ENCODE data around the gene C1QA.

The C1QA gene

GRCh38 chr1:22643381-22643780 lies 7.0 kb downstream of the C1QA start, which contains the start of gene C1QC:
Gene C1QC, plus strand, starts transcription at chr1:22643633. Its CDS starts 391 bp downstream, at chr1:22644024.
- Mint-ChIP-seq H3K36me3 (ENCODE audit: low read depth) (no peaks in the 10 kb centered on the region), H3K4me1 (ENCODE audit: low read depth) (no peaks in the 10 kb centered on the region), H3K27me3 (ENCODE audit: low read depth) (no peaks in the 10 kb centered on the region), H3K4me3 (no peak within 1 kb of the TSS), H3K27ac (no peak within 1 kb of the TSS), H3K9me3 (no peaks in the 10 kb centered on the region)

GRCh38 chr1:22643928-22644327 lies 7.5 kb downstream of the C1QA start:
- no peaks in the 10 kb centered on the region for H3K9me3 Mint-ChIP-seq
- no peak overlapping the region for H3K27ac Mint-ChIP-seq
- H3K36me3 Mint-ChIP-seq (ENCODE audit: low read depth), result no peaks in the 10 kb centered on the region
- H3K4me3 Mint-ChIP-seq, result no peak overlapping the region
- H3K27me3 Mint-ChIP-seq (ENCODE audit: low read depth), result no peaks in the 10 kb centered on the region
- no peaks in the 10 kb centered on the region for H3K4me1 Mint-ChIP-seq (ENCODE audit: low read depth)

GRCh38 chr1:22645931-22646330 lies 9.5 kb downstream of the C1QA start:
- Mint-ChIP-seq H3K36me3 (ENCODE audit: low read depth) (no peaks in the 10 kb centered on the region), H3K4me3 (no peak overlapping the region), H3K27ac (no peak overlapping the region), H3K27me3 (ENCODE audit: low read depth) (no peaks in the 10 kb centered on the region), H3K4me1 (ENCODE audit: low read depth) (no peaks in the 10 kb centered on the region), H3K9me3 (no peaks in the 10 kb centered on the region)

DNA sequence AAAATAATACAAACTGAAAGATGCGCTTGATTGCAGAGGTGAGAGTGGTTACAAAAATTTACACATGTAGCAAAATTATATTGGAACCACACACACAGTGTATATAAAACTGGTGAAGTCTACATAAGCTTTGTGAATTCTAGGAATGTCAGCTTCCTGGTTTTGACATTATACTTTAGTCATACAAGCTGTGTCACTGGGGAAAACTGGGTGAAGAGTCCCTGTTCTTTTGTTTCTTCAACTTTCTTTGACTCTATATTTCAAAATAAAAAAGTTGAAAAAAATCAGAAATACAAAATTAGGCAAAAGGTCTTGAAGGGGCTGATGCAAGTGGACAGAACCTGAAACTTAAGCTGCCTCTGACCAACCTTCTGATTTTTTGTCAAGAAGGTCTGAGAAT lies 10.0 kb downstream of the C1QA start:
- Mint-ChIP-seq H3K27ac (no peak overlapping the region), H3K9me3 (no peaks in the 10 kb centered on the region), H3K36me3 (ENCODE audit: low read depth) (no peaks in the 10 kb centered on the region), H3K4me3 (no peak overlapping the region), H3K27me3 (ENCODE audit: low read depth) (no peaks in the 10 kb centered on the region), H3K4me1 (ENCODE audit: low read depth) (no peaks in the 10 kb centered on the region)

GRCh38 chr1:22650089-22650693 lies 13.8 kb downstream of the C1QA start:
- Mint-ChIP-seq H3K4me3 (no peak overlapping the region), H3K4me1 (ENCODE audit: low read depth) (no peaks in the 10 kb centered on the region), H3K36me3 (ENCODE audit: low read depth) (no peaks in the 10 kb centered on the region), H3K27me3 (ENCODE audit: low read depth) (no peaks in the 10 kb centered on the region), H3K9me3 (no peaks in the 10 kb centered on the region), H3K27ac (no peak overlapping the region)

DNA sequence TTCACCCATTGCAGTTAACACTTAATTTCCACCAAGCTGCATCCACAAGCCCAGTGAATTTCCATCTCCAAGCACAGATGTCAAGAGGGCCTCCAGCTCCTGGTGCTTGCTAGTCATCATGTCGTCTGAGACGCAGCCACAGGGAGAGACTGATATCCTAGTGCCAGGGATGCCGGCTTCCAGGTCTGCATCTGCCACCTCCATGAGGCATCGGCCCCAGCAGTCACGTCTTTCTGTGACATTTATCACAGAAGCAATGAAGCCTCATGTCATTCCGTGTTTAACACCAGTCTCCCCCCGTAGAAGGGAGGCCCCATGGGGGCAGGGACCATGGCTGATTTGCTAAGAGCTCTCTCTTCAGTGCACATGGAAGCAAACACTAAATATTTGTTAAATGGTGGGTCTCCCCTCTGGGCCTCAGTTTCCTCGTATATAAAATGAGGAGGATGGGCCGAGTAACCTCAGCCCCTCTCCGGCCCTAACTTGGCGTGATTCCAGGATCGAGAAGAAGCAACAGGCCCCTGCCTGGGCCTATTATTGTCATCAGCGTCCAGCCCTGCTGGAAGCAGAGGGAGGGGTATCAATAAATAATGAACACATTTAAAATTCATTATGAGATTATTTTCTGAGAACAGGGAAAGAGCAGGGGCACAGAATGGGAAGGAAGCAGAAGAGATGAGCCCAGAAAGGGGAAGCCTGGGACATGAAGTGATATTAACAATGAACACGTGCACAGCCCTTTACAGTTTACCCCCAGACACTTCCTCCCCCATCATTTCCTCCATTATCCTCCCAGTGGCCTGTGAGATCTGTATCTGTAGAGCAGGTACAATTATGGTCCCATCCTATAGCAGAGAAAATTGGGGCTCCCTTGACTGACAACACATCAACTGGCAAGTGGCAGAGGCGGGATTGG lies 15.8 kb downstream of the C1QA start:
- Mint-ChIP-seq H3K36me3 (ENCODE audit: low read depth) (no peaks in the 10 kb centered on the region), H3K9me3 (no peaks in the 10 kb centered on the region), H3K27ac (no peak overlapping the region), H3K27me3 (ENCODE audit: low read depth) (no peaks in the 10 kb centered on the region), H3K4me3 (no peak overlapping the region), H3K4me1 (ENCODE audit: low read depth) (no peaks in the 10 kb centered on the region)

DNA sequence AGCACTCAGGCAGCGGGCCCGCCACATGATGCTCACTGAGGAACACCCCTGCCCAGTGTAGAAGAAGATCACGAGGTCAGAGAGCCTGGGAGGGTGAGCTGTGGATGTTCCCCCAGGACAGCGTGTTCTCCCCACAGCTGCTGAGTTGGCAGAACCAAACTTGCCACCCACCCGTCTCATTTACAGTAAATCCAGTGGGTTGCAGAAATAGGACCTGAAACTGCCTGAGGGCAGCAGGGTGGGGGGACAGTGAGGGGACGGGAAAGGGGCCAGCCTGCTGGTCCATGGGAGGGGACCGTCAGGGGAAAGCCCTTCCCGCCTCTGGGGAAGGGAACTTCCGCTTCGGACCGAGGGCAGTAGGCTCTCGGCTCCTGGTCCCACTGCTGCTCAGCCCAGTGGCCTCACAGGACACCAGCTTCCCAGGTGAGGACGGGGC lies 16.5 kb downstream of the C1QA start, which contains the start of gene C1QB:
Gene C1QB, plus strand, starts transcription at position 356 of the 436 bp plus-strand sequence. CDS start 6,227 bp downstream, outside the sequence.
- no peaks in the 10 kb centered on the region for H3K27me3 Mint-ChIP-seq (ENCODE audit: low read depth)
- no peak within 1 kb of the TSS for H3K27ac Mint-ChIP-seq
- no peaks in the 10 kb centered on the region for H3K4me1 Mint-ChIP-seq (ENCODE audit: low read depth)
- no peaks in the 10 kb centered on the region for H3K9me3 Mint-ChIP-seq
- no peak within 1 kb of the TSS for H3K4me3 Mint-ChIP-seq
- H3K36me3 Mint-ChIP-seq (ENCODE audit: low read depth), result no peaks in the 10 kb centered on the region

GRCh38 chr1:22654692-22655091 lies 18.3 kb downstream of the C1QA start:
- no peak overlapping the region for H3K4me3 Mint-ChIP-seq
- H3K27me3 Mint-ChIP-seq (ENCODE audit: low read depth), result no peaks in the 10 kb centered on the region
- H3K27ac Mint-ChIP-seq, result no peak overlapping the region
- no peaks in the 10 kb centered on the region for H3K36me3 Mint-ChIP-seq (ENCODE audit: low read depth)
- no peaks in the 10 kb centered on the region for H3K9me3 Mint-ChIP-seq
- no peaks in the 10 kb centered on the region for H3K4me1 Mint-ChIP-seq (ENCODE audit: low read depth)

DNA sequence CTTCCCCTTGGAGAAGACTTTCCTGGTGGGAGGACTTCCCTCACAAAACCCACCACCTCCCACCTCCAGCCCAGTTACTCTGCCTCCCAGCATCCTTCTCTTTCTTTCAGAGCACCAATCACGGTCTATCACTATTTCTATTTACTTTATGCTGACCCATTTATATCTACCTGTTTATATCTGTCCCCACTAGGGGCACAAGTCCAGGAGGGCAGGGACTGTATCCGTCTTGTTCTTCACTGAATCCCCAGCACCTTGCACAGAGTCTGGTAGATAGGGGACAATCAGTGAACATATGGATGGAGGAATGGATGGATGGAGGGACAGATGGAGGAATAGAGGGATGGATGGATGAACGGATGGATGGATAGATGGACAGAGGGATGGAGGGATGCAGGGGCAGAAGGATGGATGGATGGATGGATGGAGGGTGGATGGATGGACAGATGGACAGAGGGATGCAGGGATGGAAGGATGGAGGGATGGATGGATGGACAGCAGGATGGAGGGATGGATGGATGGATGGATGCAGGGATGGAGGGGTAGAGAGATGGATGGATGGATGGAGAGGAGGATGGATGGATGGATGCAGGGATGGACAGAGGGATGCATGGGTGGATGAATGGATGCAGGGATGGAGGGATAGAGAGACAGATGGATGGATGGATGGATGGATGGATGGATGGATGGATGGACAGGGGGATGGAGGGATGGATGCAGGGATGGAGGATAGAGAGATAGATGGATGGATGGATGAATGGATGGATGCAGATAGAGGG lies 22.1 kb downstream of the C1QA start:
- Mint-ChIP-seq H3K36me3 (ENCODE audit: low read depth) (no peaks in the 10 kb centered on the region), H3K4me3 (no peak overlapping the region), H3K27ac (no peak overlapping the region), H3K9me3 (no peaks in the 10 kb centered on the region), H3K4me1 (ENCODE audit: low read depth) (no peaks in the 10 kb centered on the region), H3K27me3 (ENCODE audit: low read depth) (no peaks in the 10 kb centered on the region)

DNA sequence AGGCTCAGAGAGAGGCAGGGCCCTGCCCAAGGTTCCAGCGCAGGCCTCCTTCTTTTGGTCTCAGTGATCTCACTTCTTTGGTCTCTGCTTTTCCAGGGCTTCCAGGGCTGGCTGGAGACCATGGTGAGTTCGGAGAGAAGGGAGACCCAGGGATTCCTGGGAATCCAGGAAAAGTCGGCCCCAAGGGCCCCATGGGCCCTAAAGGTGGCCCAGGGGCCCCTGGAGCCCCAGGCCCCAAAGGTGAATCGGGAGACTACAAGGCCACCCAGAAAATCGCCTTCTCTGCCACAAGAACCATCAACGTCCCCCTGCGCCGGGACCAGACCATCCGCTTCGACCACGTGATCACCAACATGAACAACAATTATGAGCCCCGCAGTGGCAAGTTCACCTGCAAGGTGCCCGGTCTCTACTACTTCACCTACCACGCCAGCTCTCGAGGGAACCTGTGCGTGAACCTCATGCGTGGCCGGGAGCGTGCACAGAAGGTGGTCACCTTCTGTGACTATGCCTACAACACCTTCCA lies 24.4 kb downstream of the C1QA start:
- H3K36me3 Mint-ChIP-seq (ENCODE audit: low read depth), result no peaks in the 10 kb centered on the region
- no peaks in the 10 kb centered on the region for H3K4me1 Mint-ChIP-seq (ENCODE audit: low read depth)
- H3K4me3 Mint-ChIP-seq, result no peak overlapping the region
- H3K27ac Mint-ChIP-seq, result no peak overlapping the region
- H3K27me3 Mint-ChIP-seq (ENCODE audit: low read depth), result no peaks in the 10 kb centered on the region
- H3K9me3 Mint-ChIP-seq, result no peaks in the 10 kb centered on the region

GRCh38 chr1:22661880-22662279 lies 25.5 kb downstream of the C1QA start:
- H3K9me3 Mint-ChIP-seq, result no peaks in the 10 kb centered on the region
- H3K27me3 Mint-ChIP-seq (ENCODE audit: low read depth), result no peaks in the 10 kb centered on the region
- H3K4me3 Mint-ChIP-seq, result no peak overlapping the region
- H3K4me1 Mint-ChIP-seq (ENCODE audit: low read depth), result no peaks in the 10 kb centered on the region
- no peaks in the 10 kb centered on the region for H3K36me3 Mint-ChIP-seq (ENCODE audit: low read depth)
- H3K27ac Mint-ChIP-seq, result no peak overlapping the region

DNA sequence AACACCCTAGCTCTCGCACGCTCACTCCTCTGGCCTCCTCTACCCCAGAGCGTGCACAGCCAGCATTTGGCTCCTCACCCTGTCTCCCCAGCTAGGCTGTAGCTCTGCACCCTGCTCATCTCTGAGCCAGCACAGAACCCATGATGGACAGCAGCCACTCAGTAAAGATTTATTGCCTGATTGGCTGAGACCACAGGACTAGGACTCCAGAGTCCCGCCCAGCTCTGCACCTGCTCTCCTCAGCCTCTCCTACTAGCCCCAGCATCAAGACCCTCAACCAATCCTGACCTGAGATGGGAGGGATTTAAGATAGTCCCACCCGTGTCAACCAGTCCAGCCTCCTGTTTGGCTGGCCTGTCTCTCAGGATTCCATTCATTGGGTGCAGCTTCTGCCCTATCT lies 25.9 kb downstream of the C1QA start:
- H3K27me3 Mint-ChIP-seq (ENCODE audit: low read depth), result no peaks in the 10 kb centered on the region
- no peak overlapping the region for H3K4me3 Mint-ChIP-seq
- no peak overlapping the region for H3K27ac Mint-ChIP-seq
- H3K36me3 Mint-ChIP-seq (ENCODE audit: low read depth), result no peaks in the 10 kb centered on the region
- H3K9me3 Mint-ChIP-seq, result no peaks in the 10 kb centered on the region
- no peaks in the 10 kb centered on the region for H3K4me1 Mint-ChIP-seq (ENCODE audit: low read depth)

GRCh38 chr1:22662986-22663408 lies 26.6 kb downstream of the C1QA start:
- Mint-ChIP-seq H3K27me3 (ENCODE audit: low read depth) (no peaks in the 10 kb centered on the region), H3K9me3 (no peaks in the 10 kb centered on the region), H3K4me1 (ENCODE audit: low read depth) (no peaks in the 10 kb centered on the region), H3K4me3 (no peak overlapping the region), H3K27ac (no peak overlapping the region), H3K36me3 (ENCODE audit: low read depth) (no peaks in the 10 kb centered on the region)

DNA sequence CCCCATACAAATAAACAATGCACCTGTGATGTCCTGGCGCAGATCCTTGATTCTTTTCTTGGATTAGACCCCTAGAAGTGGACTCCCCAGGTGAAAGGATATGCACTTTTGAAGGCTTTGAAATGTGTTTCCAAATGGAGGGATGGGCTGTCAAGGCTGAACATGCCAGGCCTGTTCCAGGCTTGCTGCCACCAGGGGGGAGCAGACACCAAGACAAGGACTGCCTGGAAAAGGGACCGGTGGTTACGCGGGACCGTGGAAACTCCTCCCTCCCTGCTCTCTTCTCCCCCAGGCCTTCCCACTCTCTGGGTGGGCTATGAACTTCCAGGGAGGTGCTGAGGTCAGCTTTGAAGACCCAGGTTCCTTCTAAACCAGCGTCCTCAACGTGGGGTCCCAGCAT lies 29.3 kb downstream of the C1QA start:
- H3K27ac Mint-ChIP-seq, result no peak overlapping the region
- H3K27me3 Mint-ChIP-seq (ENCODE audit: low read depth), result no peaks in the 10 kb centered on the region
- no peak overlapping the region for H3K4me3 Mint-ChIP-seq
- H3K4me1 Mint-ChIP-seq (ENCODE audit: low read depth), result no peaks in the 10 kb centered on the region
- no peaks in the 10 kb centered on the region for H3K9me3 Mint-ChIP-seq
- no peaks in the 10 kb centered on the region for H3K36me3 Mint-ChIP-seq (ENCODE audit: low read depth)
